WERI-Rb-1 (cell line): ENCODE data around the gene SUN2.

Source experiments
- DNase-seq: peaks from one replicate; pipeline ENCODE4 v3.0.0-alpha.2; 2020
- H3K27ac ChIP-seq: fragments of 250-450 bp; sonication (Bioruptor Pico); 2 replicates; pipeline ENCODE4 v1.5.1; 2020; ENCODE audit warnings: mild to moderate bottlenecking, moderate library complexity
- H3K27me3 ChIP-seq: fragments of 250-450 bp; sonication (Bioruptor Pico); 2 replicates; pipeline ENCODE4 v1.5.1; 2021; ENCODE audit warnings: mild to moderate bottlenecking, low read depth, moderate library complexity; ENCODE audit not compliant: insufficient read depth, severe bottlenecking
- H3K36me3 ChIP-seq: fragments of 250-450 bp; sonication (Bioruptor Pico); 2 replicates; pipeline ENCODE4 v1.5.1; 2020; ENCODE audit warnings: mild to moderate bottlenecking, moderate library complexity
- H3K4me3 ChIP-seq: 2 replicates; pipeline ENCODE4 v1.5.1; 2011; ENCODE audit warnings: low read depth, mild to moderate bottlenecking, control low read depth, low read length
- H3K9me3 ChIP-seq: fragments of 250-450 bp; sonication (Bioruptor Pico); 2 replicates; pipeline ENCODE4 v1.5.1; 2021; ENCODE audit warnings: mild to moderate bottlenecking, moderate library complexity; ENCODE audit not compliant: severe bottlenecking
- TF ChIP-seq, protein P1 (sequence below): IDR thresholded peaks from 2 replicates; pipeline ENCODE4 v1.5.1; 2011; ENCODE audit warnings: low read depth, mild to moderate bottlenecking, control low read depth, inconsistent platforms, low read length

The SUN2 gene

DNA sequence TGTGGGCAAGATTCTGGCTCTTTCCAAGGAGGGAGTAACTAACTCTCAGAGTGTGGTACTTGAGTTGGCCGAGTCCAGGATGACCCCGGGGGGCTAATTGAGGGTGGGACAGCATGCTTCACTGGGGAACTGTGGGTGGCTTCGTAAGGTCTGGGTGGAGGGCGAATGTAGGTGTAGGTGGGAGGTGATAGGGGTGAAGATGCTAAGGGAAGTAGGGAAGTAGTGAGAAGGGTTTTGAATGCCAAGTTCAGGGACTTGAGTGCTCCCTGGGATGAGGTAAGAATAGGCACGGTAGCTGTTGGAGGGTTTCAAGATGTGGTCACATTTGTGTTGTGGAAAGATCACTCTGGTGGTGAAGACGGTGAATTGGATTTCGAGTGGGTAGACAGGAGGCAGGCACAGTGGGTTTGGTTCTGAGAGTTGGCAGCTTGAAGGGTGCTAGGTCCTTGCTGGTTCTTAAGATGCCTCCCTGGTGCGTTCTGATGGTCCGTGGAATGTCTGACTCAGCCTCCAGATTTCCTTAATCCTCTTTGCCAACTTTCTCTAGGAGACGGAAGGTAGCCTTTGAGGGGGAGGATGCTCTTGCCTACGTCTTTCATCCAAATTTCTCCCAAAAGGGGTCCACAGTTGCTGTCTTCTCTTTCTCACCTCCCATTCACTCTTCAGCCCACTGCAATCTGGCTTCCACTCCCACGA, 40.6 kb upstream of the SUN2 start:
- Histone ChIP-seq H3K9me3 (peaks cover 5% of the 10 kb centered on the region), H3K27me3 (no peaks in the 10 kb centered on the region), H3K36me3 (no peaks in the 10 kb centered on the region), H3K27ac (no peak overlapping the region), H3K4me3 (no peak overlapping the region)
- no peak for DNase-seq
- TF ChIP-seq, protein P1, sequence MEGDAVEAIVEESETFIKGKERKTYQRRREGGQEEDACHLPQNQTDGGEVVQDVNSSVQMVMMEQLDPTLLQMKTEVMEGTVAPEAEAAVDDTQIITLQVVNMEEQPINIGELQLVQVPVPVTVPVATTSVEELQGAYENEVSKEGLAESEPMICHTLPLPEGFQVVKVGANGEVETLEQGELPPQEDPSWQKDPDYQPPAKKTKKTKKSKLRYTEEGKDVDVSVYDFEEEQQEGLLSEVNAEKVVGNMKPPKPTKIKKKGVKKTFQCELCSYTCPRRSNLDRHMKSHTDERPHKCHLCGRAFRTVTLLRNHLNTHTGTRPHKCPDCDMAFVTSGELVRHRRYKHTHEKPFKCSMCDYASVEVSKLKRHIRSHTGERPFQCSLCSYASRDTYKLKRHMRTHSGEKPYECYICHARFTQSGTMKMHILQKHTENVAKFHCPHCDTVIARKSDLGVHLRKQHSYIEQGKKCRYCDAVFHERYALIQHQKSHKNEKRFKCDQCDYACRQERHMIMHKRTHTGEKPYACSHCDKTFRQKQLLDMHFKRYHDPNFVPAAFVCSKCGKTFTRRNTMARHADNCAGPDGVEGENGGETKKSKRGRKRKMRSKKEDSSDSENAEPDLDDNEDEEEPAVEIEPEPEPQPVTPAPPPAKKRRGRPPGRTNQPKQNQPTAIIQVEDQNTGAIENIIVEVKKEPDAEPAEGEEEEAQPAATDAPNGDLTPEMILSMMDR = no peak

DNA sequence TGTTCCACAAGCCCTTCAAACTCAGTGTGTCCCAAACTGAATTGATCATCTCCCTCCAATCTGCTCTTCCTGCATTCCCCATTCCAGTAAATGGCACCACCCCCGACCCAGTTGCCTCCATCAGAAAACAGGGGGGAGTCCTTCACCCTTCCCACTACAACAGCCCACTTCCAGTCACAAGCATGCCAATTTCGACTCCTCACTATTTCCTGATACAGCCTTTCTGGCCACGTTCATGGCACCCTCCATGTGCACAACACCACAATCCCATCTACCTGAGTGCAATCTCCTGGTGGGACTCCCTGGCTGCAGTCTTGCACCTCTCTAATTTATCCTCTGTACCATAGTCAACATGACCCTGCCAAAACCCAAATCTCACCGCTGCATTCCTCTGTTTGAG, 39.8 kb upstream of the SUN2 start:
- no peak for DNase-seq
- no peak overlapping the region for H3K4me3 ChIP-seq
- H3K27me3 ChIP-seq = no peaks in the 10 kb centered on the region
- no peaks in the 10 kb centered on the region for H3K36me3 ChIP-seq
- TF ChIP-seq, protein P1 = no peak
- H3K27ac ChIP-seq = no peak overlapping the region
- peaks cover 5% of the 10 kb centered on the region for H3K9me3 ChIP-seq

- Histone ChIP-seq H3K27ac (peak within 1 kb of the TSS; percentile 49; the same call in 1 of the 2 replicates), H3K36me3 (no peaks in the 10 kb centered on the region), H3K4me3 (peak within 1 kb of the TSS; percentile 56), H3K9me3 (no peaks in the 10 kb centered on the region), H3K27me3 (no peaks in the 10 kb centered on the region)
- TF ChIP-seq, protein P1 = no peak
- peak; percentile 94 for DNase-seq
Measured at GRCh38 chr22:38793721-38794466, 38.1 kb upstream of the SUN2 start, which contains the start of gene DNAL4. DNAL4 (minus strand) TSS chr22:38794143; CDS start chr22:38782731, 11,412 bp downstream.

GRCh38 chr22:38793317-38793716, 37.5 kb upstream of the SUN2 start:
- no peaks in the 10 kb centered on the region for H3K36me3 ChIP-seq
- peak overlapping the region; percentile 56 for H3K4me3 ChIP-seq
- H3K27me3 ChIP-seq = no peaks in the 10 kb centered on the region
- no peak overlapping the region; the same call in 1 of the 2 replicates for H3K27ac ChIP-seq
- TF ChIP-seq, protein P1 = no peak
- no peak for DNase-seq
- no peaks in the 10 kb centered on the region for H3K9me3 ChIP-seq

GRCh38 chr22:38792833-38793232, 37.0 kb upstream of the SUN2 start:
- TF ChIP-seq, protein P1 = no peak
- H3K9me3 ChIP-seq = no peaks in the 10 kb centered on the region
- H3K4me3 ChIP-seq = no peak overlapping the region
- DNase-seq = no peak
- no peaks in the 10 kb centered on the region for H3K27me3 ChIP-seq
- H3K36me3 ChIP-seq = no peaks in the 10 kb centered on the region
- no peak overlapping the region for H3K27ac ChIP-seq
